A673 (cell line): ENCODE data around the gene DNAJC6.

ENCODE experiments used
- EZH2 ChIP-seq: fragments of 200-600 bp; sonication (generic); IDR thresholded peaks from 2 replicates; pipeline ENCODE4 v1.6.1; 2017; ENCODE audit warnings: borderline replicate concordance, low read depth, mild to moderate bottlenecking, mixed read lengths, antibody characterized with exemption, low read length; ENCODE audit not compliant: poor library complexity, severe bottlenecking
- TF ChIP-seq, protein P1 (sequence below): fragments of 300-800, 200-600 bp; sonication (generic); conservative IDR thresholded peaks from 2 replicates; pipeline ENCODE4 v1.5.1; 2017; ENCODE audit warnings: low read depth, mild to moderate bottlenecking, antibody characterized with exemption, low read length, moderate library complexity, mixed read lengths

GRCh38 chr1:65360648-65361047 lies 51.3 kb downstream of the DNAJC6 start:
- TF ChIP-seq, protein P1, sequence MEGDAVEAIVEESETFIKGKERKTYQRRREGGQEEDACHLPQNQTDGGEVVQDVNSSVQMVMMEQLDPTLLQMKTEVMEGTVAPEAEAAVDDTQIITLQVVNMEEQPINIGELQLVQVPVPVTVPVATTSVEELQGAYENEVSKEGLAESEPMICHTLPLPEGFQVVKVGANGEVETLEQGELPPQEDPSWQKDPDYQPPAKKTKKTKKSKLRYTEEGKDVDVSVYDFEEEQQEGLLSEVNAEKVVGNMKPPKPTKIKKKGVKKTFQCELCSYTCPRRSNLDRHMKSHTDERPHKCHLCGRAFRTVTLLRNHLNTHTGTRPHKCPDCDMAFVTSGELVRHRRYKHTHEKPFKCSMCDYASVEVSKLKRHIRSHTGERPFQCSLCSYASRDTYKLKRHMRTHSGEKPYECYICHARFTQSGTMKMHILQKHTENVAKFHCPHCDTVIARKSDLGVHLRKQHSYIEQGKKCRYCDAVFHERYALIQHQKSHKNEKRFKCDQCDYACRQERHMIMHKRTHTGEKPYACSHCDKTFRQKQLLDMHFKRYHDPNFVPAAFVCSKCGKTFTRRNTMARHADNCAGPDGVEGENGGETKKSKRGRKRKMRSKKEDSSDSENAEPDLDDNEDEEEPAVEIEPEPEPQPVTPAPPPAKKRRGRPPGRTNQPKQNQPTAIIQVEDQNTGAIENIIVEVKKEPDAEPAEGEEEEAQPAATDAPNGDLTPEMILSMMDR, result no peak
- no peak for TF ChIP-seq EZH2
